GM21723 (cell line): ENCODE data around the gene GLS.
"Not testable (repeated sequence)": the region's sequence is repeated elsewhere in the genome, so short reads cannot be mapped to it uniquely, and the experiment has no call there.

ENCODE experiments used
- ATAC-seq: cut with Tn5 transposase; IDR thresholded peaks from one replicate; pipeline ENCODE4 v1.9.1; 2021; ENCODE audit warnings: mild to moderate bottlenecking, moderate library complexity; ENCODE audit not compliant: unreplicated experiment

GLS gene

DNA sequence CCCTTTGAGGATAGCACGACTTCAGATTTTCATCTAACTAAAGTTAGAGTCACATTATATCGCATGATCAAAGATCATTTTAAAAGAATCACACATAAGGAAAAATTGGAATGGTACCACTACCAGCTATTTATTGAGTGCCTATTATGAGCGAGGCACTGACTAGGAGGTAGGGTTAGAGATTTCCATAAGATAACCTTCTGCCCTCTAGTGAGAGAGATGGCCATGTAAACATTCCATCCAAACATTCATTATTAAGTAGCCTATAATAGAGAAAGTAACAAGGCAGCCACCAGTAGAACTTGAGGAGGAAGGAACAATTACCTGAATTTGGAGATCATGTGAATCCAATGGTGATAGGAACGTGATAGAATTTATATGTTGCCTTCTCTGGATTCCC lies 25.4 kb upstream of the GLS start:
- no peak for ATAC-seq

DNA sequence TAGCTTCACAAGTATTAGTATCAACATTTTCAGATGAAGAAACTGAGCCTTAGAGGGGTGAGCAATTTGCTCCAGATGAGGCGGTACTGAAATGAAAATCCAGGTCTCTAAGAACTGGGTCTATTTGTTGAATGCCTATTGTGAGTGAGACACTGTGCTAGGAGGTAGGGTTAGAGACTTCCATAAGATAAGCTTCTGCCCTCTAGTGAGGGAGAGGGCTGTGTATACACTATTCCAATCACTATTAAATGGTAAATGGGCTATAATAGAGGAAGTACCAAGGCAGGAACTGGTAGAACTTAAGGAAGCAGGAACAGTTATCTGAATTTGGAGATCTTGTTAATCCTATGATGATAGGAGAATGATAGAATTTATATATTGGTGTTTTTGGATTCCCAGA lies 23.6 kb upstream of the GLS start:
- ATAC-seq, result no peak

DNA sequence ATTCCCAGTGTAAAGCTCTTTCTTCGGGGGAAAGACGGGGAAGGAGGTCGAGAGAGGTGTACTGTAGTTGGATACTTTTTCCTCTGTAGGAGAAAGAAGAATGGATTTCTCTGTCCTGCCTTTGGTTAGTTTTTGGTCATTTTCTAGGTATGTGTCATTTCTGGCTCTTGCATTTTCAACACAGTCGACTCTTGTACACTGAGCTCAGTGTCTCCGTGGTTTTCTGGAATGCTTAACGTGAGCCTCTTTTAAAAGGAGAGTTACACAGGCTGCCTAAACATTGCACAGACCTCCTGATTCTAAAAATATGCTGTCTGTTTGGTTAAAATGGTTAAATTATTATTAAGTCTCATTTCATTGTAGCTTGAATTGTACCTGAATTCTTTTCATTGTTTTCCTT lies 21.8 kb upstream of the GLS start:
- ATAC-seq, result no peak

DNA sequence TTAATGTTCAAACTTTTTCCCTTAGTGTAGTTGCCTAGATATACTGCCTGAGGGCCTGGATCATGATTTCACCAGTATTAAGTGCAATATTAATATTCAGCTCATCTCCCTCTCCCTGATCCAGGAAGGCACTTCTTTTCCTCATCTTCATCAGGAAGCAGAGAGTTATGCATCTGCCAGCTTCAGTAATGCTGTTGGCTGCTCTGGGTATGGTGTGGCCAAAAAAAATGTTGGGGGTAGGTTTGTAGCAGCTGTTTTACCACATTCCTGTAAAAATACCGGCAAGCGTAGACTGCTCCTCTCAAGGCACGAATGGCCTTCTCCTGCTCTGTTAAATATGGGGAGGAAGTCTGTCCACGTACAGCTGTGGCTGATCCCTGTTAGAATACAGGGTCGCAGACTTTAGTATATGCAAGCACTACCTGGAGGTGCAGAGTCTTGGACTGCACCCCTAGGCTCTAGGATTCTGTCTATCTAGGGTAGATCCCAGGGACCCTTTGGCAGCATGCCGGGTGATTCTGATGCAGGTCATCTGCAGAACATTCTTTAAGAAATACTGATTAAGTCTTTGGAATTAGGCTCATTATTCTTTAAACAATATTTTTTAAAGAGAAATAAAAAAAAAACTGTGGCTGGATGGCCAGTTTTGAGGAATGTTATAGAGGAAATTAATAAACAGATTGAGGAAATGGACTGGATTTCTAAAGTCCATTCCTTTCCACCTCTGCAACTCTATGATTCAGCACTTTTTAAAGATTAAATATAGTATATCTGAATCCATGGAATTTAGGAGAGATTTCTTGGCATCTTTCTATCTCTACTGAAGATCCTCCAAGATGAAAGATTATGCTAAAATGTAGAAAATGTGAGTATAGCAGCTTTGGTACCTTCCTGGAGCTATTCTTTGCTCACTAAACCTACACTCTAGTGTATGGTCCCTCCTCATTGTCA lies 21.0 kb upstream of the GLS start:
- ATAC-seq, result no peak

DNA sequence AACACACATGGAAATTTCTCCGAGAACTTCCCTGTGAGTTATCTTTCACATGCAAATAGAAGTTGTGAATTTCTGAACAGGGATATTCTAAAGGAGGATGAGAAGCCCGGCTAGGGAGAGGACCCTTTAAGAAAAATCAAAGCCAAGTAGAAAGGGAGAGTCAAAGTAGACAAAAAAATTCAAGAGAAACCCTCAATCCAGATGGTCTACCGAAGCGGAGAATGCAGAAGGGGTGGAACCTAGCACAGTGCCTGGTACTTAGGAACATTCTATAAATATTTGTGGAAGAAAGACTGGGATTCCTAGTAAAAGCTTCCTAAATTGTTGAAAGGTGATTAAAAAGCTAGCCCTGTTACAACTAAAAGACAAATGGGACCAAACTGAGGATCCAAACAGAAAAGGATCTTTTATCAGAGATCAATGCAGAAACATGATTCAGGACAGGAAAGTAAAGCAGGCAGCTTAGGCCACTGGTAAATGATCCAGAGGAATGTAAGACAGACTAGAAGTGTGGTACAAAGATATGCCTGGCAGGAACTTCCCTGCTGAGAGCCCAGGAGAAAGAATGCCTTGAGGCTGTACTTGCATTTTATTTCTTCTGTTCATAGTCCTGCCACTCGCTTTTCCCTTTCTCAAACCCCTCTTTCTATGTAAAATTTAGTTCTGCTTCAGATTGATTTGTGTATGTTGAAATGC lies 19.5 kb upstream of the GLS start:
- ATAC-seq, result no peak

DNA sequence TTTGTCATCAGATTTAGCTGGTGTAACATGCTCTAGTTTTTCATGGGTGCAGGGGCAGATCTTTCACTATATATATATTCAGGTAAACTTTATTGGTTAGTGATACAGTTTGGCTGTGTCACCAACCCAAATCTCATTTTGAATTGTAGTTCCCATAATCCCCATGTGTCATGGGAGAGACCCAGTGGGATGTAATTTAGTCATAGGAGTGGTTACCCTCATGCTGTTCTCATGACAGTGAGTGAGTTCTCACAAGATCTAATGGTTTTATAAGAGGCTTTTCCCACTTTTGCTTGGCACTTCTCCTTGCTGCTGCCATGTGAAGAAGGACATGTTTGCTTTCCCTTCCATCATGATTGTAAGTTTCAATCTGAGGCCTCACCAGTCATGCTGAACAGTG lies 18.5 kb upstream of the GLS start:
- not testable (repeated sequence) for ATAC-seq

DNA sequence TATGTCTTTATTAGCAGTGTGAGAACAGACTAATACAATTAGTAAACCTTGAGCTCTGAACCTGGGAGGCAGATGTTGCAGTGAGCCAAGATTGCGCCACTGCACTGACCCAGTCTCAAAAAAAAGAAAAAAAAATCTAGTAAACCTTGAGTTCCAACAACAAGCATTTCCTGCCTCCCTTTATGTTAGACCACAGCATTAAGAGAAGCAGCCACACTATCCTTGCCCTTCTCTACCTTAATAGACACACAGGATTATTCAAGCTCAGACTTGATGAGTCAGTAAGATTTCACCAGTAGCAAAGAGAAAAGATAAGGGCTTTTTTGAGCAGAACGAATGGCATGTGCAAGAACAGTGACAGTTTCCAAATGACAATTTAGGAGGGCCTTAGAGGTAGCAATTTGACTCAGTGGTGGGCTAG lies 18.0 kb upstream of the GLS start:
- ATAC-seq, result no peak

DNA sequence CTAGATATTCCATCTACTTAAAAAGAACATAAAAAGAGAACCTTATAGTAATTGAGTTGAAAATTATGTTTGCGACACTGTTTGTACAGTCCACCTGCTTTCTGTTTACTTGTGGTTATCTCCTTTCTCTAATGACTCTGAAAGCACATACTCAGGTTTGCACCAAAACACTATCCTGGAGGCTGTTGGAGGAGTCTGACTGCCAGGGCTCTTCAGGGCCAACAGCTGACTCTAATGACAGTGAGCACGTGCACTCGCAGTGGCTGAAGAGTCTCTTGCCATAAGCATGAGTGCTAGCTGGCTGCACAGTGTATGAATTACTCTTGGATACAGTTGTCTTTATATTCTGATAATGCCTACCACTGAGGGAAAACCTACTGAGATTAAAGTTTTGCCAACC lies 16.7 kb upstream of the GLS start:
- ATAC-seq, result no peak

DNA sequence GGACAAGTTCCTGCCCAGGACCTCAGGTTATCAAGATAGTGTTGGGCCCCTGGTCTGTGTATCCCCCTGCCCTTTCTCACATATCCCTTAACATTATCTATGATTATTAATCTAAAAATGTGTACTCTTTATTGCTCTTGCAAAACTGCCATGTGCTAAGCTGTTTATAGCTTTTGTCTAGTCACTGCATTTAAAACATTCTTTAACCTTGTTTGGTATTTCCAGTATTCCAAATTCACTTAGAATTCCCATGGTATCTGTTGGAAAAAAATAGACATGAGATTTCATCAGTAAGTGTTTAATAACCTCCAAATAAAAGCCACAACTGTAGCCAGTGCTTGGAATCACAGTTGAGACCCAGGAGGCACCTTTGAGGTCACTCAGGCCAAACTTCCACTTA lies 16.2 kb upstream of the GLS start:
- ATAC-seq, result no peak

DNA sequence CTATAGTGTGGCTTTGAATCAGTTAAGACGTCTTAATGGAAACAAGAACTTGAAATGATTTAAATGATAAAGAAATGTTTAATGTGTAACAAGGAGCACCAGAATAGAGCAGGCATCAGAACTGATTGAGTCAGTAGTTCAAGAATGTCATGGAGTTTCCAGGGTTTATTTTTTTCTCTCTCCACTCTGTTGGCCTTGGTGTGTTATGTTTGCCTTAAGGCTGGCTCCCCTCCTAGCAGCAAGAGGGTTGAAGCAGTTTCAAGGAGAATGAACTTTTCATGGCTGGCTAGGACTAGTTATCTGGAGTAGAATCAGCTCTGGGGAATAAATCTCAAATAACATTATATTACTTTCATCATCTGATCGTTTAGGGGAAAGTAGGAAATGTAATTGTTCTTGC lies 13.4 kb upstream of the GLS start:
- no peak for ATAC-seq

DNA sequence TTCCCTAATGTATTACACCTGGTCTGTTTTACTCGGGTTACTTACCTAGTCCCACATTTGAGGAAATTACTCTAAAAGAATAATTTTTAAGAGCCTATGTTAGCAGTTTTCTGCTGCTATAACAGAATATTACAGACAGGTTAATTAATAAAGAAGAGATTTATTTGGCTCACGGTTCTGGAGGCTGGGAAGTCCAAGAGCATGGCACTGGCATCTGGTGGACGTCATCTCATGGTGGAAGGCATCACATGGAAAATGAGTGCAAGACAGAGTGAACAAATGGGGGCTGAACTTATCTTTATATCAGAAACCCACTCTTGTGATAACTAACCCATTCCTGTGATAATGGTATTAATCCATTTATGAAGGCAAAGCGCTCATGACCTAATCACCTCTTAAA lies 12.8 kb upstream of the GLS start:
- ATAC-seq, result no peak

DNA sequence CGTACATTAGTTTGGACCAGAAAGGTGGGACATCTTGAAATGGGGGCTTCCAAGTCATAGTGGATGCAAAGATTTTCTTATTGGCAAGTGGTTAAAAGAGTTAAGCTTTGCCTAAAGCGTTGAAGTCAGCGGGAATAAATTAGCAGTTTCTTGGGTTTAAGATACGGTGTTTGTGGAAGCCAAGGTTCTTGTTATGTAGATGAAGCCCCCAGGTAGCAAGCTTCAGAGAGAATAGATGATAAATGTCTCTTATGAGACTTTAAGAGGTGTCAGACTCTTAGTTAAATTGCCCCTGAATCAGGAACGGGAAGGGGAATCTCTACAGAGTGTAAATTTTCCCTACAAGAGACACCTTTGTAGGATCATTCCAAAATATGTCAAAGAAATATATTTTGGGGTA lies 10.9 kb upstream of the GLS start:
- ATAC-seq, result no peak

DNA sequence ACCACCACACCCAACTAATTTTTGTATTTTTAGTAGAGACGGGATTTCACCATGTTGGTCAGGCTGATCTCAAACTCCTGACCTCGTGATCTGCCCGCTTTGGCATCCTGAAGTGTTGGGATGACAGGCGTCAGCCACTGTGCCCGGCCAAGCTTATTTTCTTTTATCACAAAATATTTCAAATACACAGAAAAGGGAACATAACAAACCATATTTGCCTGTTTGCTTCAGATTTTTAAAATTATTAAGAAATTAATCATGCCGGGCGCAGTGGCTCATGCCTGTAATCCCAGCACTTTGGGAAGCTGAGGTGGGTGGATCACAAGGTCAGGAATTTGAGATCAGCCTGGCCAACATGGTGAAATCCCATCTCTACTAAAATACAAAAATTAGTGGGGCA lies 7.2 kb upstream of the GLS start:
- not testable (repeated sequence) for ATAC-seq

DNA sequence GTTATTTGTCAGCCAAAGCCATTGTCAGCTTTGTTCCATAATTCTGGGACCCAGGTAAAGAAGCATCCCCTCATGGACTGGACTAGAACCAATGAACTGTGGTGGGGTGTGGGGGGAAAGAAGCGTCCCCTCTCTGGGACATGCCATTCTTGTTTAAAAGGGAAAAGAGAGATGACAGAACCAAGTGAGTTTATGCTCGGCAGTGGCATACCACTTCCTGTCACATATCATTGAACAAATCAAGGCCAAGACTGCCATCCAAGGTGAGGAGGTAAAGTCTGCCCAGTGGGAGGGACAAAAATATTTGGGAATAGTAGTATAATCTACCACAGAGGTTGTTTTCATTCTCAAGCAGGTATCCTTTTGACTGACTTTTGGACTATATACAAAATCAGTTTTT lies 4.7 kb upstream of the GLS start:
- ATAC-seq, result no peak

DNA sequence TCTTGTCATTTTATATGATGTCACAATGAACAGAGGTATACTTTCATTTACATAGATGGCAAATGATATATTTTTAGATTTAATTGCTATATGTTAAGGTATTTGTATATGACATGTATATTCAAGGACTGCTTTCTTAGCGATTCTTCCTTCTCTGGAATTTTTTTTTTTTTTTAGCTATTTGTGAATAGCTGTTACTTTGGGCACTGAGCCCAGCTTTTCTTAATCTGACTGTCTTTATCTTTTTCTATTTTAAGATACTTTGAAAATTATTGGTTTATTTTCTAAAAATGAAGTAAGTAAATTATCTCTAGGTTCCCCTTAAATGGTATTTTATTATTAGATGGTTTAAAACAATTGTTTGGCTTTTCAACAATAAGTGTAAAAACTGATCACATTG lies 4.0 kb upstream of the GLS start:
- ATAC-seq, result no peak

DNA sequence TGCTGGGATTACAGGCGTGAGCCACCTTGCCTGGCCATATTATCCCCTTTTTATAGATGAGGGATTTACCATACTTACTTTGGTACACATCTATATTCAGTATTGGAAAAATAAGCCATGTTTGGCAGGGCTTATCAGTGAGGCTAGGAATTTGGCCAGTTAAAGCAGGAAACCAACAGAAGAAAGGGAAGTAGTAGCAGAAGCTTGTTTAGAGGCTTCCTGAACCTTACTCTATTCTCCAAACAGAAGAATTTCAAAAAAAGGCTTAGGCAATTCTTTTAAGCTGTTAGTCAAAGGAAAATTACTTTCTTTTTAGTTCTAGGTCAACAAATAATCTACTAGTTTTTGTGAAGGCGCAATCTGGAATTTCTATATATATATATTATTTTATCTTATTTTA lies 3.2 kb upstream of the GLS start:
- no peak for ATAC-seq

DNA sequence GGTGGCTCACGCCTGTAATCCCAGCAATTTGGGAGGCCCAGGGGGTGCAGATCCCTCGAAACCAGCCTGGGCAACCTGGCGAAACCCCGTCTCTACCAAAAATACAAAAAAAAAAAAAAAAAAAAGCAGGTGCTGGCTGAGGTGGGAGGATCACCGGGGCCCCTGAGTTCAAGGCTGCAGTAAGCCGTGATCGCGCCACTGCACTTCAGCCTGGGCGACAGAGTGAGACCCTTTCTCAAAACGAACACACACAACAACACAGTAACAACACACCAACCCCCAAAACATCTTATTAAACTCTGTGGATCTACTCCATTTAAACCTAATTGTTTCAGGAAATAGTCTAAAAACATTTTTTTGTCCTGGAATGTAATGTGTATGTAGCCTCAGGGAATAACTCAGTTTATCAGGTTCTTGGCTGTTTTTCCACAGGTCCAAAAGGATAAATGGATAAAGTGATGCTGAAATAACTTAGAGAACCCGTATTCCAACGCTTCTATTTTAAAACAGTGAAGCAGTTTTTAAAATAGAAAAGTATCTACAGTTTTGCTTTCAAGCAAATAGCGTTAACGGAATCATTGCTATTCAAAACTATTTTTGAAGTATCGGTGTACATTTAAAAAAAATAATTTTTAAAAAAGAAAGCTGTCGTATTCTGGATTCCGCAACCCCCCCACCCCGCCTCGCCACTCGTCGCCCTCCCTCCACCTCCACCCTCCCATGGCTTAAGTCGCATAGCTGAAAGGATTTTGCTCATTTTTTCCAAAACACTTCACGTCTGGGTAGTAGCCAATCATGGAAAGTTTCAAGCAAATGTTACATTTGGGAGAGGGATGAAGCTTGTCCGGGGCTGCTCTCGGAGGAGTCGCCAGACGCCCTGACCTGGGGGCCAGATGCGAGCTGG lies 895 bp upstream of the GLS start:
- peak; percentile 1 for ATAC-seq

DNA sequence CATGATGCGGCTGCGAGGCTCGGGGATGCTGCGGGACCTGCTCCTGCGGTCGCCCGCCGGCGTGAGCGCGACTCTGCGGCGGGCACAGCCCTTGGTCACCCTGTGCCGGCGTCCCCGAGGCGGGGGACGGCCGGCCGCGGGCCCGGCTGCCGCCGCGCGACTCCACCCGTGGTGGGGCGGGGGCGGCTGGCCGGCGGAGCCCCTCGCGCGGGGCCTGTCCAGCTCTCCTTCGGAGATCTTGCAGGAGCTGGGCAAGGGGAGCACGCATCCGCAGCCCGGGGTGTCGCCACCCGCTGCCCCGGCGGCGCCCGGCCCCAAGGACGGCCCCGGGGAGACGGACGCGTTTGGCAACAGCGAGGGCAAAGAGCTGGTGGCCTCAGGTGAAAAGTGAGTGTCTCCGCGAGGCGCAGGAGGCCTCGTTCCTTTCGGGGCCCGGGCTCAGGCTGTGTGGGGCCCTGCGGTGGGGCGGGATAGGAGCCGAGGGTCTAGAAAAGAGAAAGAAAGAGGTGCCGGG lies 520 bp downstream of the GLS start:
- ATAC-seq, result no peak

DNA sequence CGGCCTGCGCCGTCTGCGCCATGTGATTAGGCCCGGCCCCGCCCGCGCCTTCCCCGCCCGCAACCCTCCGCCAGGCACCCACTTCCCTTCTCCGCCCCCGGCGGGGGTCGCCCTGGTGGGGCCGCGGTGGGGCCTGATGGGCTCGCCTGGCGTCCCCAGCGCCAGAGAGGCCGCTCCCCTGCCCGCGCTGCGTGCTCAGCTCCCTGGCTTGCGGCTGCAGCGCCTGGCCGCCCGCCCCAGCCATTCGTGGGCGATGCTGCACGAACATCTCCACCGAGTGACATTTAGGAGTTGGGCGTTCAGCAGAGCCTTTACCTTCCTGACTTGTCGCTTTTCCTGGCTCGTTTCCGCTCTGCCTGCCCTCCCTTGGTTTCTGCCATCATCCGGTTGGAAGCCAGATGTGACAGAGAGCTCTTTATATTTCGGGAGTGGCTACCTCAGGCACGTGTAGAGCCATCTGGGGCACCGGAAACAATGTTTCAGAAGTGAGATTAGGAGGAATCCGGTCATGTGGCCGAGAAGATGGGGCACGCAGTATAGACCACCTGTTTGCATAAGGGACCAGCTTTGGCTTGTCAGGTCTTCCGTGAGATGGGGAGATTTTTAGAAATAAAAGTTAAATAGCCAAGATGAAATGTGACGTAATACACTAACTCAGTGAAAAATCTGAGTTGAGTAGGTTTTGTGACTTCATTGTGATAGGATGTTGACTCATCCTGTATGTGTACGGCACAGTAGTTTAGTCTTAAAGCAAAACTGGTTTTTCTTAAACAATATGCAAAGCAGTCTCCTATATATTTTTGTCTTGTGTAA lies 1.2 kb downstream of the GLS start:
- peak; percentile 63 for ATAC-seq

DNA sequence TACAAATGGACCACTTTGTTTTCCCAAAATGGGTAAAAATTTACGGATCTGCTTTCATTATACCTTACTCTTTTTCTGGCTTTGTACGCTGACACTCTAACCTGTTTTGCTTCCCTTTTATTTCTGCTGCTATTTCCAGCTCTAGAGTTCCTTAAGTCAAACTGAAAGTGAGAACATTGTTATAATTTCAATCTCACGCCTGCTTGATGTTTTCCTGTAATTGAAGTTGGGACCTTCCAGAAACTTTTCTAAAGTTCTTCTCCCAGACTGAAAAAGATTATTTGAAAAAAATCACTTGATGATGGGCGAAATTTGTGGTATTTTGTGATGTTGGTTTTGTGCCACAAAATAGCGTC lies 1.8 kb downstream of the GLS start:
- peak; percentile 13 for ATAC-seq
